ENCODE measurements around the gene SKP1. TPM values are rescaled to one million over a fixed set of nuclear protein-coding genes. Genes with fewer than 3 reads are reported as not detected.

SKP1 gene
- total and polyA plus RNA-seq, 10 of the 15 experiments (the other 5 are each of a cell fraction or from before 2014, with no cell fraction given): 100 to 1,686 (median 519) TPM

DNA sequence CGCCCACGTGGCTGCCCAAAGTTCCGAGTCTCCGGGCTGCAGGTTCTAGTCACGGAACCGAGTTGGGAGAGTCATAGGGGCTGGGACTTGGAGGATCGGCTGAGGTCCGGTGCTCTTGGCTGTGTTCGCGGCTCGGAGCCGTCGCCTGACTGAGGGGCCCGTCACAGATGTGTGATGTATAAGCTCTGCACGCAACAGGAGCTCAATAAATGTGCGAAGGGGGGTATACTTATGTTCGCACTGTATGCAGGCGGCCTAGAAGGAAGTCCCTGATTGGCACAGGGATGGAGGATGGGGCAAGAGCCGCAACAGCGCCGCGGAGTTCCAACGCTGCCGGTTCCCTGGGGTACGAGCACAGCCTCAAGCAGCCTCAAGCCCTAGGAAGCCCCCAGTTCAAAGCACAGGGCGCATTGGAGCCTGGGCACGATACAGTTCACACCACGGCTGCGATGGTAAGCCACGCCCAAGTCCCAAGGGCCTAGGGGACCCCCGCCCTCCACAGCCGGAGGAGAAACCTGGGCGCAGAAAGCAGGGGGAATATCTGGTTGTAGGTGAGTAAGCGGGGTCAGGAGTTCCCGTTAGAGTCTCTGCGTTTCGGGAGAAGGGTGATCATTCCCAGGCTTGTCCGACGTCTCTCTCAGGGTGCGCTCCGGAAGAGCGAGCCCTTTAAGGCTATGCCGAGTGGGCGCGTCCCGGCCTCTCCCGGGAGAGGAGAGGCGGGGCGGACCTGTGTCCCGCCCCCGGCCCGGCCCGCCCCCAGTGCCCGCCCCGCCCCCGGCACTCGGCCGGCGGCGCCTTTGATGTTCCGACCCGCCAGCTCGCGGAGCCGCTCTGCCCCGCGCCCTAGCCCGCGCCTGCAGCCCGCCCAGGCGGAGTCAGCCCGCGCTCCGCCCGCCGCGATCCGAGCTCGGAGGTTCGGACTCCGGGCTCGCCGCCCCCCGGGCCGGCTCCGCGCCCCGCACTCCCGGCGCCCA lies 62.6 kb downstream of the SKP1 start, which contains the start of gene TCF7 (continued):
- TF ChIP-seq, protein P1, sequence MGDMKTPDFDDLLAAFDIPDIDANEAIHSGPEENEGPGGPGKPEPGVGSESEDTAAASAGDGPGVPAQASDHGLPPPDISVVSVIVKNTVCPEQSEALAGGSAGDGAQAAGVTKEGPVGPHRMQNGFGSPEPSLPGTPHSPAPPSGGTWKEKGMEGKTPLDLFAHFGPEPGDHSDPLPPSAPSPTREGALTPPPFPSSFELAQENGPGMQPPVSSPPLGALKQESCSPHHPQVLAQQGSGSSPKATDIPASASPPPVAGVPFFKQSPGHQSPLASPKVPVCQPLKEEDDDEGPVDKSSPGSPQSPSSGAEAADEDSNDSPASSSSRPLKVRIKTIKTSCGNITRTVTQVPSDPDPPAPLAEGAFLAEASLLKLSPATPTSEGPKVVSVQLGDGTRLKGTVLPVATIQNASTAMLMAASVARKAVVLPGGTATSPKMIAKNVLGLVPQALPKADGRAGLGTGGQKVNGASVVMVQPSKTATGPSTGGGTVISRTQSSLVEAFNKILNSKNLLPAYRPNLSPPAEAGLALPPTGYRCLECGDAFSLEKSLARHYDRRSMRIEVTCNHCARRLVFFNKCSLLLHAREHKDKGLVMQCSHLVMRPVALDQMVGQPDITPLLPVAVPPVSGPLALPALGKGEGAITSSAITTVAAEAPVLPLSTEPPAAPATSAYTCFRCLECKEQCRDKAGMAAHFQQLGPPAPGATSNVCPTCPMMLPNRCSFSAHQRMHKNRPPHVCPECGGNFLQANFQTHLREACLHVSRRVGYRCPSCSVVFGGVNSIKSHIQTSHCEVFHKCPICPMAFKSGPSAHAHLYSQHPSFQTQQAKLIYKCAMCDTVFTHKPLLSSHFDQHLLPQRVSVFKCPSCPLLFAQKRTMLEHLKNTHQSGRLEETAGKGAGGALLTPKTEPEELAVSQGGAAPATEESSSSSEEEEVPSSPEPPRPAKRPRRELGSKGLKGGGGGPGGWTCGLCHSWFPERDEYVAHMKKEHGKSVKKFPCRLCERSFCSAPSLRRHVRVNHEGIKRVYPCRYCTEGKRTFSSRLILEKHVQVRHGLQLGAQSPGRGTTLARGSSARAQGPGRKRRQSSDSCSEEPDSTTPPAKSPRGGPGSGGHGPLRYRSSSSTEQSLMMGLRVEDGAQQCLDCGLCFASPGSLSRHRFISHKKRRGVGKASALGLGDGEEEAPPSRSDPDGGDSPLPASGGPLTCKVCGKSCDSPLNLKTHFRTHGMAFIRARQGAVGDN (IDR thresholded peaks at IDR 0.05): peak; percentile 74; the same call in 1 of the 2 replicates
- TF ChIP-seq NR2C1 (IDR thresholded peaks at IDR 0.05) (no peak), JUND (IDR thresholded peaks at IDR 0.05; ENCODE audit: low read depth, low read length) (no peak), SMARCA5 (IDR thresholded peaks at IDR 0.05) (peak; percentile 59; the same call in 1 of the 2 replicates), CBFB (IDR thresholded peaks at IDR 0.05; ENCODE audit: low read depth) (peak; percentile 30; the same call in 1 of the 2 replicates), SUPT20H (IDR thresholded peaks at IDR 0.05; ENCODE audit: borderline replicate concordance, control insufficient read depth, low read depth, low read length) (no peak), CREM (IDR thresholded peaks at IDR 0.05; ENCODE audit: low read depth) (no peak), ZNF622 (IDR thresholded peaks at IDR 0.05) (no peak), ZNF24 (IDR thresholded peaks at IDR 0.05) (no peak), SIX5 (IDR thresholded peaks at IDR 0.05; ENCODE audit: low read depth, low read length, severe bottlenecking) (no peak)
- TF ChIP-seq, protein P2, sequence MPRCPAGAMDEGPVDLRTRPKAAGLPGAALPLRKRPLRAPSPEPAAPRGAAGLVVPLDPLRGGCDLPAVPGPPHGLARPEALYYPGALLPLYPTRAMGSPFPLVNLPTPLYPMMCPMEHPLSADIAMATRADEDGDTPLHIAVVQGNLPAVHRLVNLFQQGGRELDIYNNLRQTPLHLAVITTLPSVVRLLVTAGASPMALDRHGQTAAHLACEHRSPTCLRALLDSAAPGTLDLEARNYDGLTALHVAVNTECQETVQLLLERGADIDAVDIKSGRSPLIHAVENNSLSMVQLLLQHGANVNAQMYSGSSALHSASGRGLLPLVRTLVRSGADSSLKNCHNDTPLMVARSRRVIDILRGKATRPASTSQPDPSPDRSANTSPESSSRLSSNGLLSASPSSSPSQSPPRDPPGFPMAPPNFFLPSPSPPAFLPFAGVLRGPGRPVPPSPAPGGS (IDR thresholded peaks at IDR 0.05; ENCODE audit: borderline replicate concordance, insufficient read depth, low read depth, low read length, poor library complexity, severe bottlenecking): no peak
- TF ChIP-seq, protein P3, sequence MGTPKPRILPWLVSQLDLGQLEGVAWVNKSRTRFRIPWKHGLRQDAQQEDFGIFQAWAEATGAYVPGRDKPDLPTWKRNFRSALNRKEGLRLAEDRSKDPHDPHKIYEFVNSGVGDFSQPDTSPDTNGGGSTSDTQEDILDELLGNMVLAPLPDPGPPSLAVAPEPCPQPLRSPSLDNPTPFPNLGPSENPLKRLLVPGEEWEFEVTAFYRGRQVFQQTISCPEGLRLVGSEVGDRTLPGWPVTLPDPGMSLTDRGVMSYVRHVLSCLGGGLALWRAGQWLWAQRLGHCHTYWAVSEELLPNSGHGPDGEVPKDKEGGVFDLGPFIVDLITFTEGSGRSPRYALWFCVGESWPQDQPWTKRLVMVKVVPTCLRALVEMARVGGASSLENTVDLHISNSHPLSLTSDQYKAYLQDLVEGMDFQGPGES (IDR thresholded peaks at IDR 0.05): no peak
- TF ChIP-seq, protein P4, sequence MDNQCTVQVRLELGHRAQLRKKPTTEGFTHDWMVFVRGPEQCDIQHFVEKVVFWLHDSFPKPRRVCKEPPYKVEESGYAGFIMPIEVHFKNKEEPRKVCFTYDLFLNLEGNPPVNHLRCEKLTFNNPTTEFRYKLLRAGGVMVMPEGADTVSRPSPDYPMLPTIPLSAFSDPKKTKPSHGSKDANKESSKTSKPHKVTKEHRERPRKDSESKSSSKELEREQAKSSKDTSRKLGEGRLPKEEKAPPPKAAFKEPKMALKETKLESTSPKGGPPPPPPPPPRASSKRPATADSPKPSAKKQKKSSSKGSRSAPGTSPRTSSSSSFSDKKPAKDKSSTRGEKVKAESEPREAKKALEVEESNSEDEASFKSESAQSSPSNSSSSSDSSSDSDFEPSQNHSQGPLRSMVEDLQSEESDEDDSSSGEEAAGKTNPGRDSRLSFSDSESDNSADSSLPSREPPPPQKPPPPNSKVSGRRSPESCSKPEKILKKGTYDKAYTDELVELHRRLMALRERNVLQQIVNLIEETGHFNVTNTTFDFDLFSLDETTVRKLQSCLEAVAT (IDR thresholded peaks at IDR 0.05): peak; percentile 87
- TF ChIP-seq, protein P5, sequence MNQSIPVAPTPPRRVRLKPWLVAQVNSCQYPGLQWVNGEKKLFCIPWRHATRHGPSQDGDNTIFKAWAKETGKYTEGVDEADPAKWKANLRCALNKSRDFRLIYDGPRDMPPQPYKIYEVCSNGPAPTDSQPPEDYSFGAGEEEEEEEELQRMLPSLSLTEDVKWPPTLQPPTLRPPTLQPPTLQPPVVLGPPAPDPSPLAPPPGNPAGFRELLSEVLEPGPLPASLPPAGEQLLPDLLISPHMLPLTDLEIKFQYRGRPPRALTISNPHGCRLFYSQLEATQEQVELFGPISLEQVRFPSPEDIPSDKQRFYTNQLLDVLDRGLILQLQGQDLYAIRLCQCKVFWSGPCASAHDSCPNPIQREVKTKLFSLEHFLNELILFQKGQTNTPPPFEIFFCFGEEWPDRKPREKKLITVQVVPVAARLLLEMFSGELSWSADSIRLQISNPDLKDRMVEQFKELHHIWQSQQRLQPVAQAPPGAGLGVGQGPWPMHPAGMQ (IDR thresholded peaks at IDR 0.05; ENCODE audit: borderline replicate concordance): no peak

Data from GM12878 (cell line).